HEK293 (cell line): ENCODE results near the gene RIMS3.

Experiments
- CTCF ChIA-PET: fragments of 350-600 bp; formaldehyde crosslinking; extraction: SDS; loops from one replicate; lab custom pipeline; 2021; ENCODE audit warnings: antibody characterized with exemption; lab: Yijun Ruan, JAX
- POLR2A ChIA-PET: fragments of 300-600 bp; formaldehyde crosslinking; extraction: SDS; loops from one replicate; lab custom pipeline; 2020; ENCODE audit warnings: antibody characterized with exemption, inconsistent platforms; lab: Yijun Ruan, JAX
- H3K27ac ChIP-seq: fragments of 200-500 bp; sonication (Bioruptor generic); 2 replicates; pipeline ENCODE4 v1.5.1; 2014; ENCODE audit warnings: low read depth, low read length, control low read depth, inconsistent platforms; ENCODE audit errors: extremely low read depth
- H3K36me3 ChIP-seq, 2 experiments: fragments of 200-500 bp in 1 of 2; sonication (Bioruptor generic) in 1 of 2; 1 replicate in 1 of 2; 2 replicates in 1 of 2; pipeline ENCODE4 v1.5.1; 2014 to 2017; ENCODE audit warnings: inconsistent platforms in 2 of 2, low read length in 2 of 2; ENCODE audit not compliant: control insufficient read depth in 2 of 2, insufficient read depth in 1 of 2
- H3K4me1 ChIP-seq: fragments of 200-500 bp; sonication (Bioruptor generic); 2 replicates; pipeline ENCODE4 v1.5.1; 2014; ENCODE audit warnings: mild to moderate bottlenecking, low read length, inconsistent platforms; ENCODE audit not compliant: control insufficient read depth, insufficient read depth
- H3K4me3 ChIP-seq: 2 replicates; pipeline ENCODE4 v1.5.1; 2011; ENCODE audit warnings: low read depth, mild to moderate bottlenecking, control low read depth, low read length, moderate library complexity
- H3K9me3 ChIP-seq: fragments of 200-500 bp; sonication (Bioruptor generic); 2 replicates; pipeline ENCODE4 v1.5.1; 2014; ENCODE audit warnings: low read depth, low read length, inconsistent platforms; ENCODE audit not compliant: control insufficient read depth, insufficient read depth
- CTCF ChIP-seq: fragments of 450-650 bp; formaldehyde crosslinking; IDR thresholded peaks from 2 replicates; pipeline ENCODE4 v1.5.1; 2016; ENCODE audit warnings: missing biosample characterization, missing genetic modification characterization
- MEIS1 ChIP-seq: sonication (generic); formaldehyde crosslinking; IDR thresholded peaks from 2 replicates; pipeline ENCODE4 v1.8.1; 2022; ENCODE audit warnings: missing genetic modification reagents, mild to moderate bottlenecking, borderline replicate concordance
- PRDM1 ChIP-seq: fragments of 450-650 bp; formaldehyde crosslinking; IDR thresholded peaks from 2 replicates; pipeline ENCODE4; 2016; ENCODE audit warnings: missing biosample characterization, missing genetic modification characterization
- PRDM10 ChIP-seq: fragments of 450-650 bp; formaldehyde crosslinking; IDR thresholded peaks from 2 replicates; pipeline ENCODE4 v1.5.1; 2016; ENCODE audit warnings: missing biosample characterization, missing genetic modification characterization
- TRIM28 ChIP-seq: IDR thresholded peaks from 2 replicates; pipeline ENCODE4 v1.6.1; 2011; ENCODE audit warnings: low read length, control low read depth, borderline replicate concordance
- ZBTB21 ChIP-seq: fragments of 450-650 bp; formaldehyde crosslinking; IDR thresholded peaks from 2 replicates; pipeline ENCODE4 v1.5.1; 2017; ENCODE audit warnings: missing biosample characterization, missing genetic modification characterization
- ZFP3 ChIP-seq: fragments of 450-650 bp; formaldehyde crosslinking; IDR thresholded peaks from 2 replicates; pipeline ENCODE4 v1.5.1; 2016; ENCODE audit warnings: low read depth, missing biosample characterization, missing genetic modification characterization
- ZIC2 ChIP-seq: fragments of 450-650 bp; formaldehyde crosslinking; IDR thresholded peaks from 2 replicates; pipeline ENCODE4 v1.5.1; 2016; ENCODE audit warnings: missing biosample characterization, missing genetic modification characterization
- ZNF280C ChIP-seq: fragments of 450-650 bp; formaldehyde crosslinking; IDR thresholded peaks from 2 replicates; pipeline ENCODE4 v1.5.1; 2016; ENCODE audit warnings: missing biosample characterization, missing genetic modification characterization
- ZNF362 ChIP-seq: fragments of 450-650 bp; formaldehyde crosslinking; IDR thresholded peaks from 2 replicates; pipeline ENCODE4 v1.5.1; 2016; ENCODE audit warnings: missing biosample characterization, missing genetic modification characterization
- ZNF391 ChIP-seq: fragments of 450-650 bp; formaldehyde crosslinking; IDR thresholded peaks from 2 replicates; pipeline ENCODE4 v1.5.1; 2016; ENCODE audit warnings: low read depth, missing biosample characterization, missing genetic modification characterization, borderline replicate concordance
- ZNF544 ChIP-seq: fragments of 450-650 bp; formaldehyde crosslinking; IDR thresholded peaks from 2 replicates; pipeline ENCODE4 v1.5.0; 2017; ENCODE audit warnings: missing biosample characterization, missing genetic modification characterization
- ZNF596 ChIP-seq: fragments of 450-650 bp; IDR thresholded peaks from 2 replicates; pipeline ENCODE4 v1.5.0; 2018; ENCODE audit warnings: missing biosample characterization, mild to moderate bottlenecking, missing genetic modification characterization, moderate library complexity
- ZNF623 ChIP-seq: fragments of 450-650 bp; formaldehyde crosslinking; IDR thresholded peaks from 2 replicates; pipeline ENCODE4 v1.5.1; 2016; ENCODE audit warnings: missing biosample characterization, missing genetic modification characterization
- ZNF654 ChIP-seq: fragments of 450-650 bp; formaldehyde crosslinking; IDR thresholded peaks from 2 replicates; pipeline ENCODE4 v1.5.1; 2016; ENCODE audit warnings: low read depth, missing biosample characterization, missing genetic modification characterization
- ZNF660 ChIP-seq: fragments of 450-650 bp; IDR thresholded peaks from 2 replicates; pipeline ENCODE4 v1.5.1; 2018; ENCODE audit warnings: missing biosample characterization, mild to moderate bottlenecking, missing genetic modification characterization
- ZSCAN30 ChIP-seq: fragments of 450-650 bp; IDR thresholded peaks from 2 replicates; pipeline ENCODE4 v1.5.1; 2018; ENCODE audit warnings: missing biosample characterization, mild to moderate bottlenecking, missing genetic modification characterization, moderate library complexity

Gene RIMS3

GRCh38 chr1:40618108-40618507 lies 47.4 kb downstream of the RIMS3 start (continued):
- TF ChIP-seq ZNF280C (tag by site-specific recombination): no peak
- TF ChIP-seq ZNF623 (tag by site-specific recombination): no peak
- no peak for TF ChIP-seq ZNF596
- no peak for TF ChIP-seq ZNF660
- no peak for TF ChIP-seq ZNF391

GRCh38 chr1:40612345-40612831 lies 53.1 kb downstream of the RIMS3 start:
- Histone ChIP-seq H3K36me3 (no peaks in the 10 kb centered on the region), H3K9me3 (no peaks in the 10 kb centered on the region), H3K4me3 (no peak overlapping the region), H3K4me1 (no peaks in the 10 kb centered on the region), H3K27ac (no peak overlapping the region)
- peak; percentile 62; the same call in 1 of the 2 replicates for TF ChIP-seq TRIM28
- no peak for TF ChIP-seq ZNF391
- no peak for TF ChIP-seq ZNF544
- TF ChIP-seq ZIC2 (tag by site-specific recombination): peak; percentile 53
- TF ChIP-seq CTCF (tag by site-specific recombination): peak; percentile 82
- peak; percentile 98 for TF ChIP-seq ZNF654 (tag by site-specific recombination)
- 0 out of 2 replicates have a peak, but pooled peaks have one; percentile 16 for TF ChIP-seq PRDM10 (tag by site-specific recombination)
- TF ChIP-seq ZBTB21 (tag by site-specific recombination): no peak
- peak; percentile 76; the same call in 1 of the 2 replicates for TF ChIP-seq ZNF660
- no peak for TF ChIP-seq MEIS1 (CRISPR knock-in tag)
- TF ChIP-seq ZFP3 (tag by site-specific recombination): no peak
- no peak for TF ChIP-seq ZNF362 (tag by site-specific recombination)
- peak; percentile 66; the same call in 1 of the 2 replicates for TF ChIP-seq PRDM1 (tag by site-specific recombination)
- TF ChIP-seq ZSCAN30 (tag by site-specific recombination): 0 out of 2 replicates have a peak, but pooled peaks have one; percentile 33
- POLR2A ChIA-PET: interaction anchor here (1.0 kb wide), 1 partner anchor 79 kb away, joined by 3 read pairs; no protein-coding TSS in a partner anchor
- CTCF ChIA-PET: interaction anchor here (0.6 to 1.5 kb wide), 15 partner anchors 9 to 771 kb away, joined by 3 to 13 read pairs (median 4); partner anchors contain the start of gene RIMS3
